ENCODE data around the gene AKAP9.
"Not testable (repeated sequence)": the region's sequence is repeated elsewhere in the genome, so short reads cannot be mapped to it uniquely, and the experiment has no call there.

AKAP9 gene

GRCh38 chr7:91945476-91945875 is 4.8 kb downstream of the AKAP9 start:
- DNase-seq (ENCODE audit: low read depth, low spot score): no peak

- no peak for DNase-seq (ENCODE audit: low read depth, low spot score)
These were observed 5.9 kb downstream of the AKAP9 start for GRCh38 chr7:91946549-91946948.

- no peak for DNase-seq (ENCODE audit: low read depth, low spot score)
These were observed 7.3 kb downstream of the AKAP9 start for GRCh38 chr7:91947948-91948347.

GRCh38 chr7:91949221-91950009 is 8.8 kb downstream of the AKAP9 start:
- no peak for DNase-seq (ENCODE audit: low read depth, low spot score)

GRCh38 chr7:91953618-91954017 is 13.0 kb downstream of the AKAP9 start:
- DNase-seq (ENCODE audit: low read depth, low spot score): no peak

- DNase-seq (ENCODE audit: low read depth, low spot score): not testable (repeated sequence)
These were observed 15.8 kb downstream of the AKAP9 start for GRCh38 chr7:91956464-91956863.

GRCh38 chr7:91957232-91957631 is 16.6 kb downstream of the AKAP9 start:
- no peak for DNase-seq (ENCODE audit: low read depth, low spot score)

GRCh38 chr7:91957823-91958222 is 17.2 kb downstream of the AKAP9 start:
- no peak for DNase-seq (ENCODE audit: low read depth, low spot score)

- DNase-seq (ENCODE audit: low read depth, low spot score): no peak
These were observed 18.4 kb downstream of the AKAP9 start for GRCh38 chr7:91959023-91959422.

GRCh38 chr7:91961816-91962215 is 21.2 kb downstream of the AKAP9 start:
- no peak for DNase-seq (ENCODE audit: low read depth, low spot score)

GRCh38 chr7:91962419-91962818 is 21.8 kb downstream of the AKAP9 start:
- DNase-seq (ENCODE audit: low read depth, low spot score): no peak

- DNase-seq (ENCODE audit: low read depth, low spot score): not testable (repeated sequence)
These were observed 26.9 kb downstream of the AKAP9 start for GRCh38 chr7:91967513-91967912.

GRCh38 chr7:91973639-91974038 is 33.0 kb downstream of the AKAP9 start:
- no peak for DNase-seq (ENCODE audit: low read depth, low spot score)

GRCh38 chr7:91974066-91974465 is 33.4 kb downstream of the AKAP9 start:
- DNase-seq (ENCODE audit: low read depth, low spot score): no peak

GRCh38 chr7:91976743-91977142 is 36.1 kb downstream of the AKAP9 start:
- DNase-seq (ENCODE audit: low read depth, low spot score): no peak

- no peak for DNase-seq (ENCODE audit: low read depth, low spot score)
These were observed 38.9 kb downstream of the AKAP9 start for GRCh38 chr7:91979590-91979989.

GRCh38 chr7:91982352-91982751 is 41.7 kb downstream of the AKAP9 start:
- not testable (repeated sequence) for DNase-seq (ENCODE audit: low read depth, low spot score)

GRCh38 chr7:91988213-91988612 is 47.6 kb downstream of the AKAP9 start:
- DNase-seq (ENCODE audit: low read depth, low spot score): no peak

- no peak for DNase-seq (ENCODE audit: low read depth, low spot score)
These were observed 53.3 kb downstream of the AKAP9 start for GRCh38 chr7:91993976-91994375.

GRCh38 chr7:91995391-91996105 is 54.9 kb downstream of the AKAP9 start:
- no peak for DNase-seq (ENCODE audit: low read depth, low spot score)

- no peak for DNase-seq (ENCODE audit: low read depth, low spot score)
These were observed 59.2 kb downstream of the AKAP9 start for GRCh38 chr7:91999631-92000565.

GRCh38 chr7:92002720-92003119 is 62.1 kb downstream of the AKAP9 start:
- DNase-seq (ENCODE audit: low read depth, low spot score): no peak

All from activated CD4-positive, CD25-positive, alpha-beta regulatory T cell treated with anti-CD3 and anti-CD28 coated beads, Interleukin-2, amount 50 U/mL, for 16 hours (primary cell).